ENCODE data around the gene CLEC12A. TPM values are rescaled to one million over a fixed set of nuclear protein-coding genes. Genes with fewer than 3 reads are reported as not detected.

Gene CLEC12A
- total RNA-seq, 2 donors from 2014 or later, result not detected

GRCh38 chr12:9936591-9936990 is 34.6 kb upstream of the CLEC12A start:
- Histone ChIP-seq H3K36me3 (ENCODE audit: control insufficient read depth, insufficient read depth, low read length) (no peaks in the 10 kb centered on the region), H3K9me3 (ENCODE audit: control insufficient read depth, low read length) (no peaks in the 10 kb centered on the region), H3K4me1 (ENCODE audit: control insufficient read depth, insufficient read depth, low read length) (peaks cover 3% of the 10 kb centered on the region), H3K27me3 (ENCODE audit: control insufficient read depth, insufficient read depth, low read length, poor library complexity, severe bottlenecking) (no peaks in the 10 kb centered on the region), H3K9ac (ENCODE audit: extremely low read depth, low read length, poor library complexity, severe bottlenecking) (no peak overlapping the region), H3K27ac (ENCODE audit: low read depth, low read length) (no peak overlapping the region), H3K4me3 (ENCODE audit: low read length) (no peak overlapping the region)
- H3K4me3 Mint-ChIP-seq, result no peak overlapping the region
- DNase-seq, result no peak
- TF ChIP-seq, protein P1, sequence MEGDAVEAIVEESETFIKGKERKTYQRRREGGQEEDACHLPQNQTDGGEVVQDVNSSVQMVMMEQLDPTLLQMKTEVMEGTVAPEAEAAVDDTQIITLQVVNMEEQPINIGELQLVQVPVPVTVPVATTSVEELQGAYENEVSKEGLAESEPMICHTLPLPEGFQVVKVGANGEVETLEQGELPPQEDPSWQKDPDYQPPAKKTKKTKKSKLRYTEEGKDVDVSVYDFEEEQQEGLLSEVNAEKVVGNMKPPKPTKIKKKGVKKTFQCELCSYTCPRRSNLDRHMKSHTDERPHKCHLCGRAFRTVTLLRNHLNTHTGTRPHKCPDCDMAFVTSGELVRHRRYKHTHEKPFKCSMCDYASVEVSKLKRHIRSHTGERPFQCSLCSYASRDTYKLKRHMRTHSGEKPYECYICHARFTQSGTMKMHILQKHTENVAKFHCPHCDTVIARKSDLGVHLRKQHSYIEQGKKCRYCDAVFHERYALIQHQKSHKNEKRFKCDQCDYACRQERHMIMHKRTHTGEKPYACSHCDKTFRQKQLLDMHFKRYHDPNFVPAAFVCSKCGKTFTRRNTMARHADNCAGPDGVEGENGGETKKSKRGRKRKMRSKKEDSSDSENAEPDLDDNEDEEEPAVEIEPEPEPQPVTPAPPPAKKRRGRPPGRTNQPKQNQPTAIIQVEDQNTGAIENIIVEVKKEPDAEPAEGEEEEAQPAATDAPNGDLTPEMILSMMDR (conservative IDR thresholded peaks at IDR 0.05), result no peak
- no peaks in the 10 kb centered on the region for H3K9me3 Mint-ChIP-seq
- no peak overlapping the region for H3K27ac Mint-ChIP-seq
- WGBS, 2 experiments (ENCODE audit: insufficient coverage in 1 of 2, insufficient read length in 1 of 2), result 91 to 97% methylated on average over 8 to 10 of the region's 10 CpGs
- H3K4me1 Mint-ChIP-seq, result peaks cover 7% of the 10 kb centered on the region
- no peaks in the 10 kb centered on the region for H3K27me3 Mint-ChIP-seq (ENCODE audit: insufficient read depth)
- no peaks in the 10 kb centered on the region for H3K36me3 Mint-ChIP-seq (ENCODE audit: low read depth)

DNA sequence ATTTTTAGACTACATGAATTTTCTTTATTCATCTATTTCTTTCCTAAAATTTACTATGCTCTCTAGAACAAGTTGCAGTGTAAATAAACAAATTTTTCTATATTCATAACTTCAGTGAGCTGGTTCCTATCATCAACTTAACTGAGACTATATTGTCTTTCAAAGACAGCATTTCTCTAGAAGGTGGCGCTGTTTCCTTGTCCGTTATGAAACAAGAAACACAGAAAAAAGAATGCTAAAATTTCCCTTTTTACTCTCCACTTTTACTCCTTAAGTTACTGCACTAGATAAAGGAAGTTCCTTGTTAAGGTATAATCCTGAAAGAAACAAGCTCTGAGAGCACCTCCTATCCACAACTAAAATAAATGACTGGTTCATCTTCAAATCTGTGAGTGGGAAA is 30.8 kb upstream of the CLEC12A start:
- 52% methylated on average over 2 of the region's 2 CpGs; no CpG with 5 or more reads in 1 of the 2 experiments for WGBS, 2 experiments (ENCODE audit: insufficient coverage in 1 of 2, insufficient read length in 1 of 2)
- H3K4me3 ChIP-seq (ENCODE audit: low read length), result no peak overlapping the region
- H3K4me3 Mint-ChIP-seq, result no peak overlapping the region
- no peaks in the 10 kb centered on the region for H3K27me3 ChIP-seq (ENCODE audit: control insufficient read depth, insufficient read depth, low read length, poor library complexity, severe bottlenecking)
- DNase-seq, result no peak
- no peaks in the 10 kb centered on the region for H3K36me3 Mint-ChIP-seq (ENCODE audit: low read depth)
- H3K4me1 Mint-ChIP-seq, result peaks cover 2% of the 10 kb centered on the region
- TF ChIP-seq, protein P1 (conservative IDR thresholded peaks at IDR 0.05), result peak; percentile 79
- no peak overlapping the region for H3K27ac ChIP-seq (ENCODE audit: low read depth, low read length)
- H3K9me3 ChIP-seq (ENCODE audit: control insufficient read depth, low read length), result no peaks in the 10 kb centered on the region
- no peaks in the 10 kb centered on the region for H3K36me3 ChIP-seq (ENCODE audit: control insufficient read depth, insufficient read depth, low read length)
- no peak overlapping the region for H3K27ac Mint-ChIP-seq
- H3K27me3 Mint-ChIP-seq (ENCODE audit: insufficient read depth), result peaks cover 4% of the 10 kb centered on the region
- no peak overlapping the region for H3K9ac ChIP-seq (ENCODE audit: extremely low read depth, low read length, poor library complexity, severe bottlenecking)
- H3K9me3 Mint-ChIP-seq, result no peaks in the 10 kb centered on the region
- no peaks in the 10 kb centered on the region for H3K4me1 ChIP-seq (ENCODE audit: control insufficient read depth, insufficient read depth, low read length)

DNA sequence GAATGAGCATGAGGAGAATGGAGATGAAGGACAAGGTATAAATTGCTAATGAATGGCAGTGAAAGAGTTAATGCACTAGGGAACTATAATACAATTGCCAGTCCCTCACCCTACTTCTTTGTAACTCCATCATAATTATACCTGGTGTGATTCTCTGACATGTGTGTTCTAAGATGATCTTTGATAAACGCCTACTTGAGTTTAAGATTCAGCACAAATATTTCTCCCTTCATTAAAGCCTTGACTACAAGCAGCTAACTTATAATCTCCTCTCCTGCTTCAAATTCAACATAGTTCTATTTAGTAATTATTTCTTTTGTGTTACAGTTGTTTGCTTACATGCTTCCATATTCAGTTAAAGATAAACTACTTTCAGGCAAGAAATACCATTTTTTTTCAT is 29.4 kb upstream of the CLEC12A start:
- H3K4me1 ChIP-seq (ENCODE audit: control insufficient read depth, insufficient read depth, low read length), result no peaks in the 10 kb centered on the region
- Mint-ChIP-seq H3K27ac (no peak overlapping the region), H3K4me3 (no peak overlapping the region), H3K9me3 (peaks cover 2% of the 10 kb centered on the region), H3K27me3 (ENCODE audit: insufficient read depth) (peaks cover 4% of the 10 kb centered on the region), H3K36me3 (ENCODE audit: low read depth) (no peaks in the 10 kb centered on the region), H3K4me1 (peaks cover 2% of the 10 kb centered on the region)
- no peak for DNase-seq
- H3K9ac ChIP-seq (ENCODE audit: extremely low read depth, low read length, poor library complexity, severe bottlenecking), result no peak overlapping the region
- no peaks in the 10 kb centered on the region for H3K9me3 ChIP-seq (ENCODE audit: control insufficient read depth, low read length)
- 100% methylated on average over 1 of the region's 1 CpG; no CpG with 5 or more reads in 1 of the 2 experiments for WGBS, 2 experiments (ENCODE audit: insufficient coverage in 1 of 2, insufficient read length in 1 of 2)
- no peak overlapping the region for H3K27ac ChIP-seq (ENCODE audit: low read depth, low read length)
- TF ChIP-seq, protein P1 (conservative IDR thresholded peaks at IDR 0.05), result no peak
- H3K27me3 ChIP-seq (ENCODE audit: control insufficient read depth, insufficient read depth, low read length, poor library complexity, severe bottlenecking), result no peaks in the 10 kb centered on the region
- no peak overlapping the region for H3K4me3 ChIP-seq (ENCODE audit: low read length)
- no peaks in the 10 kb centered on the region for H3K36me3 ChIP-seq (ENCODE audit: control insufficient read depth, insufficient read depth, low read length)
